Kasumi-1 (cell line): Measurements from ENCODE around the gene SDK2.
"Not testable (repeated sequence)": the region's sequence is repeated elsewhere in the genome, so short reads cannot be mapped to it uniquely, and the experiment has no call there.

Experiments used
- DNase-seq, 2 experiments: peaks; one replicate each; lab custom pipeline; 2025; lab: John Stamatoyannopoulos, UW

Gene SDK2

DNA sequence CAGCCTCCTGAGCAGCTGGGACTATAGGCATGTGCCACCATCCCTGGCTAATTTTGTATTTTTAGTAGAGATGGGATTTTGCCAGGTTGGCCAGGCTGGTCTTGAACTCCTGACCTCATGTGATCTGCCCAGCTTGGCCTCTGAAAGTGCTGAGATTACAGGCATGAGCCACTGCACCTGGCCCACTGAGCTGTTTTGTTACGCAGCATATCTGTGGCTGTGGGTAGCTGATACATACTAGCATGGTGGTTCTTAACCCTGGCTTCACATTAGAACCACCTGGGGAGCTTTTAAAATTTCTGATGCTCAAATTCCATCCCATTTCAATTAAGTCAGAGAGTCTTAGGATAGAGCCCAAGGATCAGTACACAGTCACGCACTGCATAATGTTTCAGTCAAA is 190.8 kb downstream of the SDK2 start:
- not testable (repeated sequence) for DNase-seq

DNA sequence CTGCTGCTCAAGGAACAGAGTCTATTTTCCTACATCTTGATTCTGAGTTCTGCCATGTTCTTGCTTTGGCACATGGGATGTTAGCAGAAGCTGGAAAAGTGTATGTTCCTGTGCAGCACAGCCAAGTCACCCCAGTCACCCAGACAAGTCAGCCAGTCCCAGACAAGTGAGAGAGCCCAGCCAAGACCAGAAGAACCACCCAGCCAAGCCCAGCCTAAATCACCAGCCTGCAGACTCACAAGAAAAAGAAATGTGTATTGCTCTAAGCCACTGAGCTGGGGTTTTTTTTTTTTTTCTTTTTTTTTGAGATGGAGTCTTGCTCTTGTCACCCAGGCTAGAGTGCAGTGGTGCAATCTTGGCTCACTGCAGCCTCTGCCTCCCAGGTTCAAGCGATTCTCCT is 191.2 kb downstream of the SDK2 start:
- no peak for DNase-seq

DNA sequence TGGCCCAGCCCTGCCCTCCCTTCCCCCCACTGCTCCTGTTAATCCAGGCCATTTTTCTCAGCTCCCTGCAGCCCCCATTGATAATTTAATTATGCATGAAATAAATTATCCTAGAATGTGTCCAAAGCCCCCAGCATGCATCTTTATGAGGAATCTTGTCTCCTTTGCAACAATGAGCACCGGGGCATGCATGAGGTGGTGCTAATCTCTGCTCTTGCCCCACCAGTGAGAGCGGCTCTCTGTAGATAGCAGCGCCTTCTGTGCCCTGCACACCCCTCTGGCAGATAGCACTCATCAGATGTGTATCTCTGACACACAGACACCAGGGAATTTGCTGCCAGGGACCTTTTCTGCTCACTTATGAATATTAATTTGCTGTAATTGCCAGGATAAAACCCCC is 192.2 kb downstream of the SDK2 start:
- DNase-seq = no peak

DNA sequence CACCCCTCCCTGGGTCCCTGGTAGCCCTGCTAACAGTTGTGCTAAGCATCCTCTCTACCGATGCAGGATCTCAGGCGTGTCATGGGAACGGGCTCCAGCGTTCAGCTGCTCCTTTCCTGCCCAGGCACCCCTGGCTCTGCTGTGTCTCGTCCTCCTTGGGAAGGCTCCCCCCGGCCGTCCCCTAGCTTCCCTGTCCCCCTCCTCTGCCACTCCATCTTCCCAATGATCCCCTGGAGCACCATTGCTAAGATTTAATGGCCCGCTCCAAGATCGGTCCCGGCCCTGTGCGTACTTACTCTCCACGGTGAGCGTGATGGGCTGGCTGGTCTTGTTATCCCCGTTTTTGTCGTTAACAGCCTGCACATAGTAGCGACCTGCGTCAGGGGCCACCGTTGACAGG is 196.9 kb downstream of the SDK2 start:
- DNase-seq = no peak

DNA sequence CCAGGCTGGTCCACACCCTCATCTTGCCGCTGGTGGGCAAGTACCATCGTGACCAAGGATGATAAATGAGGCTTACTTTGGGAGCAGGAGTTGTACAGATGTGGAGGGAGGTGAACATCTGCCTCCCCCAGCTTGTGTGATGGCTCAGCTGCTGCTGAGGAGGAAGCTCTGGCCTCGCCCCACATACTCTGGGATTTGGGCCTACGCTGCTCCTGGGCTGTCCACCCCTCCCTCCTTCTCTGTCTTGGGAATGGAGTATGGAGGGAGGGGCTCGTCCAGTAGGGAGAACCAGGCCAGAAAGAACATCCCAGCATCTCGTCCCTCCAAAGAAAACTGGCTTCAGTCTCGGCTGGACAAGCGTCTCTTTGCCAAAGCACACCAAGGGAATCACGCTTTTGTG is 197.6 kb downstream of the SDK2 start:
- DNase-seq = no peak

DNA sequence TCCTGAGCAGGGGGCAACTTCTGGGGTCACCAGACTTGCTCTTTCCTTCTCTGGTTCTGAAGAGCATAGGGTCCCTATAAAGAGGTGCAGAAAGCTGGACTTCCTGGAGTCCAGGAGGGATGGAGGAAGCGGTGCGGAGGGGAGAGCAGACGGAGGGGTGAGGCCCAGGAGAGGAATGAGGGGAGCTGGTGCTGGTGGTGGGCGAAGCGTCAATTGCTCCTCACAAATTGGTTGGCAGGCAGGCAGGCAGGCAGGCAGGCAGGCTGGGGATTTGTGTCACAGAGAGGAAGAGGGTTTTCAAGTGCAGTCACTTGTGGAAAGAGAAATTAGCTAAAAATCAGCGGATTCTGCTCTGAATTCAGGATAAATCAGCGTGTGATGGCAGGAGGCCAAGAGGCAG is 198.8 kb downstream of the SDK2 start:
- no peak for DNase-seq

DNA sequence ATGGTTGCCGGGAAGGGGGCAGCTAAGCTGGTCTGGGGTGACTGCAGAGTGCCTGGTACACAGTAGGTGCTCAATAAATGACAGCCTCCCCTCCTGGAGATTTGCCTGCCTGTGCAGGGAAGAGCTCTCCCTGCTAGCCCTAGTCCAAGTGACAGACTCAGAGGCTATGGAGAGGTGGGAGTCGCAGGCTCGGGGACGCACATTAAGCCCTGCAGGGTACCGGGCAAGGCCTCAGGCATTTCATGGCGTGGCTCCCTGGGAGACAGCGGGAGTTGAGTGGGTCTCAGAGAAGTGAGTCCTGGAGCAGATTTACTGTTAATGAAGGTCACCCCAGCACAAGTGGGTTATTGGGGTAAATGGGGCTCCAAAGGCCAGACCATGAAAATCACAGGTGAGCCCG is 200.2 kb downstream of the SDK2 start:
- no peak for DNase-seq

DNA sequence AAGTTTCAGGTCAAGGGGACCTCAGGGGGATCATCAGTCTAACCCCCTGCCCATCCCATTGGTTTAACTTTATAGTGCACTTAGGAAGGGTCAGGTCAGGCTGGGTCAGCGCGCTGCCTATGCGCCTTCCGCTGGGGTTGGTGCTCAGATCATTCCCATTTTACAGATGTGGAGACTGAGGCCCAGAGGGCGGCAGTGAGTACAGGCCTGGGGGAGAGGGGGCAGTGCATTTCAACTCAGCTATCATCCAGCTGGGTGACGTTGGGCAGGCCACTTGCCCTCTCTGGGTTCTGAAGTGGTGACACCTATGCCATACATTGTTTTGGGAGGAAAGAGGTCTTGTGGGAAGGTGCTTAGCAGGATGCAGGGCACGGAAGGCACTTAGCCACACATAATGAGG is 204.6 kb downstream of the SDK2 start:
- no peak for DNase-seq

DNA sequence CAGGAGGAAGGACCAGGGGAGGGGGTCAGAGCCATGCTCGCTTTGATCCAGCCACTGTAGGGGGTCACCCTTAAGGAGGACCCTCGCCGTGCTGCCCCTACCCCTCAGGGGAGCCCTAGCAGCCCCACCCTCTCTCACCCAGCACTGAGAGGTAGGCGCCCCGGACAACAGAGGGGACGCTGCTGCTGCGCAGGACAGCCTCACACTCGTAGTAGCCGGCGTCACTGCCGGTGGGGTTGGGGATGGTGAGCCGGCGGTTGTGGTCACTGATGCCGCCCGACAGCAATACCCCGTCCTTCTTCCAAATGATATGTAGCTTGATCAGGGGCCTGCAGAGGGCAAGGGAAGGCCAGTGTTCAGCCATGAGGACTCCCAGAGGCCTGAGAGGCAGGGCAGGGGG is 206.4 kb downstream of the SDK2 start:
- no peak for DNase-seq

DNA sequence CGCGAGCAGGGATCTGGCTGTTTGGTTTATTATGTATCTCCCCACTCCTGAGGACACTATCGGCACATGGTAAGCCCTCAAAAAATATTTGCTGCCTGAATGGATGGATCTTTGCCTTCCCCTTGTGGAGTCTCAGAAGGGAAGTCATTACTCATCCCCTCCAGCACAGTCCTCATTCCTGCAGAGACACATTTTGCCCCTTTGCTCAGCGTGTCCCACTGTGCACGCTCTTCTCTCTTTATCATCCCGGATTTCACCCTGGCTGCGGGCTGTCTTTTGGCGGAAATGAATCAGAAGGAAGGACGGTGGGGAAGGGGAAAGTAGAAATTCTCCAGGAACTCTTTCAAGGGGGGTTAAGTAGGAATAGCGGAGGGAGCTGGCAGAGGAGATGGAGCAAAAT is 207.3 kb downstream of the SDK2 start:
- no peak for DNase-seq

DNA sequence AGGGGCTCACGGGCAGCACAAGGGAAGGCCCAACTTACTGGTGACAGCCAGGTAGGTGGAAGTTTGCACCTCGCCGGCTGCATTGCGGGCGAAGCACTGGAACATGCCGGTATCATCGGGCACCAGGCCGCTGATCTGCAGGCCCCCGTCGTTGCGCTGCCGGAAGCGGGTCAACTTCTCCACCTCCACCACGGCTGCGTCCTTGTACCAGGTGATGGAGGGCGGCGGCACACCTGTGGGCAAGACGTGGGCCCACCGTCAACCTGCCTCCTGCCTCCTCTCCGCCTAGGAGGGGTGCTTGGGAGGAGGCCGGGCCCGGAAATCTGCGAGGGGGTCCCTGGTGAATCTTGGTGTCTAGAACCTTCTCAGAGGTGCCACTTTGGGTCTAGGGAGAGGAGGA is 208.8 kb downstream of the SDK2 start:
- no peak for DNase-seq

DNA sequence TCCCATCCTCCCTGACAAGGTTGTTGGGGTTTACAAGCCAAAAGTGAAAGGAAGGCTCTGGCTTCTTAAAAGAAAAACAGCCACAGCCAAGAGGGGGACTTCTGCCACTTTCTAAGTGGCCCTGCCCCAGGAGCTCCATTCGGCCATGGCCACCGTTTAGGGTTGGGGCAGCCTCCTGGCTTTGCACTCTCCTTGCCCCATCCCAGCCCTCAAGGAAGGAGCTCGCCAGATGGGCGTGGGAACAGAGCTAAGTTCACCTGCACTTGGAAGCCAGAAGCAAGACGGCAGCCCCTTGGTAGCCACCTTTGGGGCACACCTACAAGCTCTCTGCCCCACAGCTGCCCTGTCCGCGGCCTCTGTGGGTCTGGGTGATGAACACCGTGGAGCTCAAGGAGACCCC is 210.1 kb downstream of the SDK2 start:
- DNase-seq = no peak

DNA sequence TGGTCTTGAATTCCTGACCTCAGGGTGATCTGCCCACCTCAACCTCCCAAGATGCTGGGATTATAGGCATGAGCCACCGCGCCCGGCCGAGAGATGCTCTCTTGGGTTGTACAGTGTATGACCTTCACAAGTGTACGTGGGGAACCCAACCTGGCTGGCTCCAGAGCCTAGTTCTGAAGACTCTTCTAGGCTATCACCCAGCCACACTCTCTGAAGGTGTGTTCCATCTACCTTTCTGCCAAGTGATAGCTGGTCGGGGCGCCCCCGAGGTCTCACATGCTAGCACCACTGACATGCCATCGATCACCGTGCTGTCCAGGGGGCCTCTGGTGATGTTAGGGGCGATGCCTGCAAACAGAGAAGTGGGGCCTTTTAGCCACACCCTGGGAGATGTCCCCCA is 210.7 kb downstream of the SDK2 start:
- DNase-seq = no peak

DNA sequence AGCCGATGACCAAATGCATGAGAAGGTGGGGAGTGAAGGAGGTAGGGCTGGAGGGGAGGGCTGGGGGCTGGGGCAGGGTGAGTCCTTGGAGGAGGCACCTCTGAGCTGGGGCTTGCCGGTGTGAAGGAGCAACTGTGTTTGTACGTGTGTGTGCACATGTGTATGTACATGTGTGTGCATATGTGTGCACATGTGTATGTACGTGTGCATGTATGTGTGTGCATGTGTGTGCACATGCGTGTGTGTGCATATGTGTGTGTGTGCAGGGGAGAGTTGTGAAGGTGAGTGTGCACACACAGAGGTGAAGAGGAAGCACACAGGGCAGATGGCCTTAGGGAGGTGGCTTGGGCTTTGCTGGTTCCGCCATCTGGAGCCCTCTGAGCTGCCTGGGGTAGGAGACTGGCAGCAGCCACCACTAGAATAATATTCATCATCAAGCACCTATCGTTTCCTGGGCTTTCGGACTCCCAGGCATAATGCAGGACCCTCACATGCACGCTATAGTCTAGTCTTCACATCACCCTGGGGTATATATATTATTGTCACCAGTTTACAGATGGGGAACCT is 211.5 kb downstream of the SDK2 start:
- no peak for DNase-seq

DNA sequence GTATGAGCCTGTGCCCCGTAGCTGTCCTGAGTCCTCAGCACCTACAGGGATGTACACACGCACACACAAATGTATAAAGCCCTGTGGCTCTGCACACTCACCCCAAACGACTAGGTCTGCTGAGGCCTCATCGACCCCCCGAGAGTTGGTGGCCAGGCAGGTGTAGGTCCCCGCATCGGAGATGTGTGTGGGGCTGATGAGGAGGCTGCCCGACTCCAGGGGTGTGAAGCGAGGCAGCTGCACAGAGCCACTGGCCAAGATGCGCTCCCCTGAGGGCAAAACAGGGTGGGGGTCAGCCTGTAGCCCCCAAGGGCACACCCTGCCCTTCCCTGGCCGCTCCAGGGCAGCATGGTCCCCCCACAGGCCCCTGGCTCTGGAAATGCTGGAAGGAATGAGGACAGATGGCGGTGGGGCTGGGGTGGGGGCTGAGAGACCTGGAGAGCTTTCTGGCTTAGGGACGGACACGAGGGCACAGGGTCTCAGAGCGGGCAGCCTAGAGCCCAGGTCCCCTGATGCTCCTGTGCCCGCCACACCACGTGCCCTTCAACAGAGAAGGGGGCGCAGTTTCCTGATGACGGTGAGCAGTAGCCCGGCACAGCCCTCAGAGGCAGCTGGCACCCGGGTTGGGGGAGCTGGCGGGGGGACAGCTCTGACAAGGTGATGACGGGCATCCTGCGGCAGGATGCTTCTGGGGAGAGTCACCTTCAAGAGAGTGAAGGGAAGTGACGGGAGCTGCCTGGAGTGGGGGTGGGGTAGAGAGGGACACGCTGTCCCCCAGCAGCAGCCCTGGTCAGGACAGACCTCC is 212.6 kb downstream of the SDK2 start:
- DNase-seq = no peak

DNA sequence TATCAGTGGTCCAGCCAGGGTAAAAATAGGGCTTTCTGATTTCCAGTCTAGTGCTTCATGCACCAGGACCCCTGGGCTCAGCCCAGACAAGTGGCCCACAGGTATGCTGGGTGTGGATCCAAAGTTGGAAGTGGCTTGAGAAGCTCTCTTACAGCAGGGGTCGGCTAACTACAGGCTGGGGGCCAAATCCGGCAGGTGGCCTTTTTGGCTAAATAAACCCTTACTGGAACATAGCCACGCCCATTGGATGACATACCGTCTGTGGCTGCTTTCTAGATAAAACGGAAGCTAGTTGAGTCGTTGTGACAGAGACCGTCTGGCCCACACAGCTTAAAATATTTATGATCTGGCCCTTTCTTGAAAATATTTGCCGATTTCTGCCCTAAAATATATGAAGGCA is 213.4 kb downstream of the SDK2 start:
- DNase-seq = peak; percentile 43 to 56

DNA sequence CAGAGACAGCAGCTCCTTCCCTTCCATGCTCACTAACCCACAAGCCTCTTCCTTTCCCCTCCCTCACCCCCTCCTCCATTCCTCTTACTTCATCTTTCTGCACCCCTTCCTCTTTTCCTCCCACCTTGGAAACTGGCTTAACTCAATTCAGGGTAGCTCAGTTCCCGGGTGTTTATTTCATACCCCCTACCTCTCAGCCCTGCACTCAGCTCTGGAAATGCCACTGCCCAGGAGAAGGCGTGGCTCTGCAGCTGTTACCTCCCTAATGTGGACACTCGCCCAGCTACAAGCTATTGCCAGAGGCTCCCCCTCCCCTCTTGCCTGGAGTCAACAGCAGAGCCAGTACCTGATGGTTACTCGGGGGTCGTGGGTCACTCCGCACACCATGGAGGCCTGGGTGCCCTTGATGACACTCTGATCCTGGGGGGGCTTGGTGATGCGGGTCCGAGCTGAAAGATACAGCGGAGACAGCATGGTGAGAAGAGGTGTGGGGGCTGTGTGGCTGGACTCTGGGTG is 214.0 kb downstream of the SDK2 start:
- no peak for DNase-seq

DNA sequence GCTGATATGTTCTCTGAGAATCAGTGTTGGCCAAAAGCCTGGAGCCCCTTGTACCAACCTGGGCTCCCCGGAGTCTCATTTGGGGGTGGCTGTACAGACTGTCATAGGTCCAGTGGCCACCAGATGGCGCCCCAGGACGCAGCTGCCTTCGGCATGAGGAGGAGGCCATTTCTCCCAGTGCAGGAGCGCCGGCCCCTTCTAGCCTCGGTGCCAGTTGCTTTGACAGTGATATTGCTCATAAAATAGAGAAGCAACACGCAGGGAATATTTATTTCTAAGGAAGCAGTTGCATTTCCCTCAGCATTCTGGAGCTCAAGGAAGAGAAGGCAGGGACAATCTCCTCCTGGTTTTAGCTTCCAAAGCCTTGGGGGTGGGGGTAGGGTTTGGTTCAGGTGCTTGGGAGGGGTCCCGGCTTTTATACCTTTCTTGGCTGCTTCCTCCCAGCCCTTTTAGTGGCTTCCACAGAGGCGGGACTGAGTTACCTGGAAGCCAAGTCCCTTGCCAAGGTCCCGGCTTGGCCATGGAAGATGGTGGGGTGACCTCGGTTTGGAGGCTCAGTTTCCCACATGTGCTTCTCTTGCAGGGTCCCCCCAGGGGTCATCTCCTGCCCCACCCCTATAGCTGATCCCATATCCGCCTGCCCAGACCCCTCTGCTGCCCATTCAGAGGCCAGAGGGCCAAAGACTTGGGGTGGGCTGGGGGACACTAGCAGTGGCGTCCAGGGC is 214.6 kb downstream of the SDK2 start:
- DNase-seq = peak; percentile 73 to 85

DNA sequence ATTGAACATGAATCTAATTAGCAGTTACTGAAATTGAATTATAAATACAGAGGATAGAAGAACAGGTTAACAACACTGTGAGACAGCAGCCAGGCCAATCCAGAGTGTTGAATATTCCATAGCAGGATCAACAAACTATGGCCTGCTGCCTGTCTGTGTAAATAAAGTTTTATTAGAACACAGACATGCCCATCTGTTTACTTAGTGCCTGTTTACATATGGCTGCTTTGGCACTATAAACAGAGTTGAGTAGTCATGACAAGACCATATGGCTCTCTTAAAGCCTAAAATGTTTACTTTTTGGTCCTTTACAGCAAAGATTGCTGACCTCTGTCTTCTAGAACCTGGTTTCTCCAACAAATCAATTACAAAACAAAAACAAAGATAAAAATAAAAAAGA is 217.0 kb downstream of the SDK2 start:
- DNase-seq = no peak

DNA sequence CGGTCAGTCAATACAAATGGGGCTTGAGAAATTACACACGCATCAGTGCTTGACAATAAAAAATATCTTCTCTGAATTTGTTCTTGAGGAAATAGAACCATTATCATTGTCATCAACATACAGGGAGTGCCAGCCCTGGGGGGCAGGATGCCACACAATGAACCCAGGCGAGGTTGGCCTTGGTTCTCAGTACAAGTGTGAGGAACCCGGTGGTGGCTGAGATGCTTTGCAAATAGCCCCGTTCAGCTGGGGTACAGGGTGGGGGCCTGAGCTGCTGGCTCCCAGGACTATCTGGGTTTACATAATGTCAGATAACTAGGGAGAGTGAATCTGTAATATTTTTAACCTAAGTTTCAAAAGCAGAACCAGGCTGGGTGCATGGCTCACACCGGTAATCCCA is 219.7 kb downstream of the SDK2 start:
- DNase-seq = no peak

DNA sequence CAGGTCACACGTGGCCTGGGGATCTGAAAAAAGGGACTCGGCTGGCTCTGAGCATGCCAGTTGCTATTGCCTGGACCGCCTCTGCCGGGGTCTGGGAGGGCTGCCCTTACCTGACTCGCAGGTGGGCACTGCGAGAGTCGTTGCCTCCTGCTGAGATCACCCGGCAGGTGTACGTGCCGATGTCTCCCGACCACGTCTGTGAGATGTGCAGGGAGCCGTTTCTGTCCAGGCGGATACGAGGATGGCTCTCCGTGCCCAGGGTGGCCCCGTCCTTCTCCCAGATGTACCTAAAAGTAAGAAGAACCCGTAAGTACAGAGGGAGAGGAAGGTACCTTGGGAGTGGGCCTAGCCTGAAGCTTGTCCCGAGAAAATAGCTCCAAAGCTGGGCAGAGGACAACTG is 220.4 kb downstream of the SDK2 start:
- DNase-seq = no peak

DNA sequence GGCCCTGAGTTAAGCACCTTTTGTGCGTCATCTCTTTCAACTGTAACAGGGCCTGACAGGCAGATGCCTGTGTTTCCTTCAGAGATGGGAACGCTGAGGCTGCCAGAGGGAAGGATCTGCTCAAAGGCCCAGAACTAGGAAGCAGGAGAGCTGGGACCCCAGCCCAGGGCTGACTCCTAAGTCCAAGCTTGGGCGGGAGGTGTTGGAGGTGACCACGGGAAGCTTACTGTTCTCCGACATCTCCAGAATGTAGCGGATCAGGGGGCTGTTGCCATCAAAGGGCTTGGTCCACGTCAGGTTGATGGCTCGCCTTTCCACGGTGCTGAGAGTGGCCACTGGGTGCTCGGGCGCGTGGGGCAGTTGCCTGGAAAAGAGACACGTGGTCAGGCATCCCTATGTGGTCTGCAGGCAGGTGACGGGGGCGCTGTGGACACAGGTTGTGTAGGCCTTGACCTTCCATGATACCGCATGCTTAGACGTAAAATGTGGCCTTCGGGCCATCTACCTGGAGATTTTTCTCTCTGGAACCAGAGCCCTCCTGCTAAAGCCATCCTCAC is 221.0 kb downstream of the SDK2 start:
- DNase-seq = no peak

DNA sequence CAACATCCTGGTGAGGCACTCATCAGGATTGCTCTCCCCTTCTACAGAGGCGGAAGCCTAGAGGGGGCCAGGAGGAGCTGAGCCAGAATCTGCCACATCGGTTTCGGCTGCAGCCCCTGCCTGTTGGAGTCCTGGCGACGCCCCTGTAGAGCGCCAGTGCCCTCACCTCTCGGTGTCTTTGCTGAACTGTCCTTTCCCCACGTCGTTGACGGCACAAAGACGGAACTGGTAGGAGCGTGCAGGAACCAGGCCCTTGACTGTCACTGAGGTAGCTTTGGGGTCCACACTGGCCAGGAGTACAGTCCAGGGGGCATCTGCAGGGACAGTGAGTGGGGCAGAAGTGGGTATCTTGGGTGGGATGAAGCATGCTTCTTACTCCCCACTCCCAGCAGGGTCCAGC is 222.1 kb downstream of the SDK2 start:
- no peak for DNase-seq
